GM19455 (cell line): ENCODE measurements around the gene CFAP77.
A peak's percentile ranks its signal among the peaks of the same experiment; 100 is the strongest.
"Not testable (repeated sequence)": the region's sequence is repeated elsewhere in the genome, so short reads cannot be mapped to it uniquely, and the experiment has no call there.

ENCODE experiments used
- ATAC-seq: cut with Tn5 transposase; IDR thresholded peaks from one replicate; pipeline ENCODE4 v1.9.1; 2021; ENCODE audit not compliant: unreplicated experiment

The CFAP77 gene

GRCh38 chr9:132409828-132410528 is at the start of gene CFAP77:
Gene CFAP77 (plus strand): TSS chr9:132410211. CDS start chr9:132410272, 61 bp downstream.
- ATAC-seq: no peak

GRCh38 chr9:132364068-132364467 is 45.9 kb upstream of the CFAP77 start:
- no peak for ATAC-seq

- ATAC-seq: no peak
These were observed 44.0 kb upstream of the CFAP77 start for GRCh38 chr9:132365986-132366385.

- no peak for ATAC-seq
These were observed 43.5 kb upstream of the CFAP77 start for GRCh38 chr9:132366481-132366880.

- ATAC-seq: no peak
These were observed 42.2 kb upstream of the CFAP77 start for GRCh38 chr9:132367613-132368313.

- no peak for ATAC-seq
These were observed 40.6 kb upstream of the CFAP77 start for GRCh38 chr9:132369421-132369820.

GRCh38 chr9:132370592-132370991 is 39.4 kb upstream of the CFAP77 start:
- no peak for ATAC-seq

GRCh38 chr9:132372177-132373095 is 37.6 kb upstream of the CFAP77 start:
- ATAC-seq: no peak

- ATAC-seq: not testable (repeated sequence)
These were observed 32.2 kb upstream of the CFAP77 start for GRCh38 chr9:132377769-132378168.

GRCh38 chr9:132378416-132378815 is 31.6 kb upstream of the CFAP77 start:
- not testable (repeated sequence) for ATAC-seq

- ATAC-seq: peak; percentile 56
These were observed 28.0 kb upstream of the CFAP77 start for GRCh38 chr9:132381966-132382541.

GRCh38 chr9:132383462-132383883 is 26.5 kb upstream of the CFAP77 start:
- ATAC-seq: no peak

- no peak for ATAC-seq
These were observed 25.6 kb upstream of the CFAP77 start for GRCh38 chr9:132384376-132384775.

GRCh38 chr9:132387133-132387532 is 22.9 kb upstream of the CFAP77 start:
- no peak for ATAC-seq

GRCh38 chr9:132390966-132391365 is 19.0 kb upstream of the CFAP77 start:
- no peak for ATAC-seq

- ATAC-seq: no peak
These were observed 18.6 kb upstream of the CFAP77 start for GRCh38 chr9:132391449-132391848.

GRCh38 chr9:132395560-132395959 is 14.5 kb upstream of the CFAP77 start:
- ATAC-seq: no peak

GRCh38 chr9:132401824-132402223 is 8.2 kb upstream of the CFAP77 start:
- ATAC-seq: no peak

GRCh38 chr9:132404228-132404881 is 5.7 kb upstream of the CFAP77 start:
- no peak for ATAC-seq

GRCh38 chr9:132406554-132407122 is 3.4 kb upstream of the CFAP77 start, which contains the start of gene TTF1:
Gene TTF1 (minus strand): TSS chr9:132406840. CDS start chr9:132402821, 4,019 bp downstream.
- ATAC-seq: no peak
